ENCODE data around the gene TCF15.

The TCF15 gene

DNA sequence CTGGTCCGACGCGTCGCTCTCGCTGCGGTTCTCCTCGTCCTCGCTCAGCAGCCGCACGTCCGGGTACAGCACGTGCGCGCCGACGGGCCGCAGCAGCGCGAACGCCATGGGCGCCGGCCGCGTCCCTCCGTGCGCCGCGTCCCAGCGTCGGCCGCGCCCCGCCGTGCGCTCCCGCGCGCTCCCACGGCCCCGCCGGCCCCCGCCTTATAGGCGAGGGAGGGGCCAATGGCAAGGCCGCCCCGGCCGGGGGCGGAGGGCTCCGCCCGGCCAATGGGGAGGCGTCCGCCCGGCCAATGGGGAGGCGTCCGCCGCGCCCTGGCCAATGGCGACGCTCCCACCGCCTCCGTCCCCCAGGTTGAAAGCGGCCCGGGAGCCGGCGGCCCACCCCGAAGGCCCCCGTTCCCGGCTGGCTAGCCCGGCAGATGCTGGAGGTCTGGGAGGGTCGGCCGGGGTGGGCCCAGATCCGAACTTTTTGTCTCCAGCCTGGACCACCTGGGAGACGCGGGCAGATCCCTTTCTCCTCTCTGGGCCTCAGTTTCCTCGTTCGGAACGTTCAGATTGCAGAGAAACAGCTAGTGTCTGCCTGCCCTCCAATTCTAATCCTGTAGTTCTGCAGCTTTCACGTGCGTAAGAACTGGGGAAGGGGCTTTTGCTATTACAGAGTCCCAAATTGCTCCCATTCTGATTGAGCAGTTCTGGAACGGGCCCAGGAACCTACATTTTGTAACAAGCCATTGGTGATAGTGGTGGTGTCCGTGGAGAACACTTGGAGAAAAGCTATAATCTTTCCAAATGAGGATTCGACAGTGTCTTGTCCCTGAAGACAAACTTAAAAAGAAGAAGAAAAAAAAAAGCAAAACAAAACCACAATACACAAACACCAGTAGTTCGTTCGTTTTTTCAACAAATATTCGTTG, at the start of gene TCF15:
Gene TCF15 (minus strand): TSS at position 180 of the 917 bp plus-strand sequence. CDS start 72 bp downstream, at position 108.
- in situ Hi-C loops (cut with MboI; ENCODE audit: low sequenced_read_pairs) = no loop called here

- in situ Hi-C loops (cut with MboI; ENCODE audit: low sequenced_read_pairs) = no loop called here
Measured at GRCh38 chr20:658731-659291, 48.7 kb upstream of the TCF15 start.

DNA sequence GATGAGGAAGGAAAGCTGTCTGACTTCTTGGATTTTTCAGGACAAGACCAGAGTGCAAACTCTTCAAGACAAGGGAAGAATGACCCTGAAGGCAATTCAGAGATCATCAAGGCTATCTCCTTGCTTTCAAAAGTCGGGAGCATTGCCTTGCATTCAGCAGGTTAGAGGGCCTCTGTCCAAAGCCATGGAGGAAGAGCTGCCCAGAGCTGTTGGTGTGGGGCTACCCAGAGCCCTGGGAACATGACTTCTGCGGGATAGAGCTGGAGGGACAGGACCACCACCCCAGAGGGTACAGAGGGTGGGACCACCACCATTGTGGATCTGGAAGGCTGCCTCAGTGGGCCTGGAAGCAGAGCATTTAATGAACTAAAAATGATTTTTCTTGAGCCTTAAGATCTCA, 48.1 kb upstream of the TCF15 start:
- in situ Hi-C loops (cut with MboI; ENCODE audit: low sequenced_read_pairs) = no loop called here

DNA sequence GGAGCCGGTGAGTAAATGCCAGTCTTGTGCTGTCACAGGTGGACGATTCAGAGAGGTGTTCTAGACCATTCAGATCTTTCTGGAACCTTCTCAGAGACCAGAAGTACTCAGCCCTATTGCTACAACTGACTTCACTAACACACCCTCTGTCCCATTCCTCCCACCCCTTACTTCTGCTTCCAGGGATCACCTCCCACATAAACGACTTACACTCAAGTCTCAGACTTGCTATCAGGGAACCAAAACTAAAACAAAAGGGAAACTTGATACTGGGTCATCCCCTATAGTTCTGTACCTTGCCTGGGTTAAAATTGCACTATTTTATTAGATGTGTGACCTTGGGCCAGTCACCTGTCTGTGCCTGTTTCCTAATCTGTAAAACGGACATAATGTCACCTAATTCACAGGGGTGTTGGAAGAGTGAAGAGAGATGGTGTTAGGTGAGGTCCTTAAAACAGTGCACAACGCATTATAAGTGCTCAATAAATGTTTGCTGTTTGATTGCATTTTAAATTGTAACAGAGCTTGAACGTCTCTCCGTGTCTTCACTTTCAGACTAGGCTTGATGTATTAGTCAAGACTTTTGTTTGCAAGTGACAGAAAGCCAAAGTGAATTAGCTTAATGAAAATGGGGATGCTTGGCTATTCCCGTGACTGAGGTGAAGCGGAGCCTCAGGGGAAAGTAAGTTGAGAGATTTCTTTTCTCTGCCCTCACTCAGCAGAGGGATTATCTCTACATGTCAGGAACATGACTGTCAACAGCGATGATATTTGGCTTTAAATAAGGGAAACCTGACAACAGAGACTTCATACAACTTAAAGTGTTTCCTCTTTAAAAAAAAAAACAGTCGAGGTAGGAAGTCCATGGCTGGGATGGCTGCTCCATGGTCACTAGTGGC, 45.9 kb upstream of the TCF15 start:
- in situ Hi-C loops (cut with MboI; ENCODE audit: low sequenced_read_pairs) = no loop called here

- in situ Hi-C loops (cut with MboI; ENCODE audit: low sequenced_read_pairs) = no loop called here
Measured at GRCh38 chr20:654417-654750, 44.3 kb upstream of the TCF15 start.

- in situ Hi-C loops (cut with MboI; ENCODE audit: low sequenced_read_pairs) = no loop called here
Measured at GRCh38 chr20:653590-654416, 43.7 kb upstream of the TCF15 start.

DNA sequence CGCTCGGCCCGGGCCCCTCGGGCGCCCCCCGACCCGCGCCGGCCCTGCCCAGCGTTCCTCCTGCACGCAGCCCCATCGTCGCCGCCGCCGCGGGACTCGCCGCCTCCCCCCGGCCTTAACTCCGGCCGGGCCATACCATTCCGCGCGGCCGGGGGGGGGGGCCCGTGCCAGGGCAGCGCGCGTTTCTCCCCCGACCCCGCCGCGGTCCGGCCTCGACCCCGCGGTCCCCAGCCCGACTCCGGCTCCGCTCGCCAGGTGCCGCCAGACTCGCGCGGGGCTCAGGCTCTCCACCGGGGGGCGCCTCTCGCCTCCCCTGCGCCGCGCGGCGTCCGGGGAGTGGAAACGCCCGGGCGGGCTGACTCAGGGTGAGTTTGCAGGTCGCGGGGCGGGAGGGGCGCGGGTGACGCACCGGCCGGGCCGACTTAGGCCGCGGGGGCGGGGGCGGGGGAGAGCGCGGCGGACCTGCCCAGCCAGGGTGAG, 43.0 kb upstream of the TCF15 start, which contains the start of gene SRXN1:
Gene SRXN1 (minus strand): TSS at position 91 of the 480 bp plus-strand sequence. CDS start 15 bp downstream, at position 76.
- in situ Hi-C loops (cut with MboI; ENCODE audit: low sequenced_read_pairs) = no loop called here

DNA sequence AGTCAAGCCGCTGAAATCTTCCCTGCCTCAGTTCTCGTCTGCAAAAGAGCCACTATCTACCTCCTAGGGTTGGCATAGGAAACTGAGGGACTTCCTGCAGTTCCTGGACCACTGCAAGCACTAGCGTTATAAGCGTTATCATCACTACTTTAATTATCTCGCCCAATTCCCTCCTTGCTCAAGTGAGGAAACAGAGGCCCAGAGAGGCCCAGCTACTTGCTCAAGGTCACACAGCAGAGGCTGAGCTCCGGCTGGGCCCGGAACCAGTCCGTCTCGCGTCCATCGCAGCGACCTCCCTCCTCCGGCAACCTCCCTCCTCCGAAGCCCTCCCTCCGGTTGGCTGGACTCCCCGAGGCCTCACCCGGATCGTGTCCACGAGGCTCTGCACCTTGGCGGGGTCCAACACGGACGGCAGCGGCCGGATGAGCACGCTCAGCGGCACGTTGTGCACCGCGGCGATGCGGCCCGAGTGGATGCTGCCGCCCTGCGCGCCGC, 42.6 kb upstream of the TCF15 start:
- in situ Hi-C loops (cut with MboI; ENCODE audit: low sequenced_read_pairs) = no loop called here

DNA sequence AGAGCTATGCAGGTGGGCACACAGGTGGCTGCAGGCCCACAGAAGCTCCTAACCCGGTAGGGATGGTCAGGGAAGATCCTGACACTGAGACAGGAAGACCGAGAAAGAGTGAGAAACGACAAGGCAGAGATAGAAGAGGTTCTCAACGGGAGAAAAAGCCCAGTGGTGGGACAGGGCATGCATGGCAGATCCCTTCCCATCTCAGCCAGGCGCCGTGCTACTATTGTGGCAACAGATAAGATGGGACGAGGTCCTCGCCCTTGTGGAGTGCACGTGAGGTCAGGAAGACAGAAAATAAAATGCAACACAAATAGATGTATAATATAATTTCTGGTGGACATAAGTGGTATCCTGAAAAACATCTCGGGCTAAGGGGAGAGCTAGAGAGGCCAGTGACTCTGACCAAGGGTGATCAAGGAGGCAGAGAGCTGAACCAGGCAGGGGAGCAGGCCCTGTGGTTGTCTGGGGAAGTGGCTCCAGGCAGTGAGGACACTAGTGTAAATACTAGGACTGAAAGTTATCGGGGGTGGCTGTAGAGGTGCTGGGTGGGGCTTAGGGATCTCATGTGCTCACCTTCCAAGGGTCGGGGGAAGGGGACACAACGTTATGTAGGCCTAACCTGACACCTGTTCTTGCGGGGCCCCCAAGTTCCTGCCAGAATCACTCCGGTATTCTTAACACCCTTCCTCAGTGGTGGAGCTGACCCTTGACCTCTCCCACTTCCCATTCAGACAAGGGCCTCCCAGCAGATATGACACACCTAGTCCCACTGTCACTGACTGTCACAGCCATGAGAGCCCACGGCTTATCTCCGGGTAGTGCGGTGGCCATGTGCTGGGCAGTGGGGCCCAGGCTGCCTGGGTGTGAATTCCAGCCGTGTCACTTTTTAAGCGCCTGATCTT, 41.9 kb upstream of the TCF15 start:
- in situ Hi-C loops (cut with MboI; ENCODE audit: low sequenced_read_pairs) = no loop called here

DNA sequence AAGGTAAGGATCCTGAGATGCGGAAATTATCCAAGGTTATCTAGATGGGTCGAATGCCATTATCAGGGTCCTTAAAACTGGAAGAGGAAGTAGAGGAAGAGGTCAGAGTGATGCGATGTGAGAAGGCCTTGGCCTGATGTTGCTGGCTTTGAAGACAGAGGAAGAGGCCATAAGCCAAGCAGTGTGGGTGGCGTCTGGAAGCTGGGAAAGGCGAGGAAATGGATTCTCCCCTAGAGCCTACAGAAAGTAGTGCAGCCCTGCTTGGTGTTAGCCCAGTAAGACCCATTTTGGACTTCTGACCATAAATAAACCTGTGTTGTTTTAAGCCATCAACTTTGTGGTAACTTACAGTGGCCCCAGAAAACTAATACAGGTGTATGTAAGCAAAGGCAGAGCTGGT, 40.8 kb upstream of the TCF15 start:
- in situ Hi-C loops (cut with MboI; ENCODE audit: low sequenced_read_pairs) = no loop called here

DNA sequence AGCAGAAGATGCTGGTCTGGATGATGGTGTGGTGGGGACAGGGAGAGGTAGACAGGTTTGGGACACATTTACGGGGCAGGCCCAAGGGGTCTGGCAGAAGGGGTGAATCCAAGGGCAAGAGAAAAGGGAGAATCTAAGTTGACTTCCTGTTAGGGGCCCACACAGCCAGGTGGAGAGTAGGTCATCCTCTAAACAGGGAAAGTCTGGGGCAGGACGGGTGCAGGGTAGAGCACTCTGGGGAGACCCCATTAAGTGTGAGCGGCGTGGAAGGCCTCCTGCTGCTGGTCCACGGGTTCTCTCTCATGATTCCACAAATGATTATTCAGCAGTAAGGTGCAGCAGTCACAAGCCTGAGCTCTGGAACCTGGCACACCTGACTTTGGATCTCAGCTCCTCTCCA, 40.2 kb upstream of the TCF15 start:
- in situ Hi-C loops (cut with MboI; ENCODE audit: low sequenced_read_pairs) = no loop called here

DNA sequence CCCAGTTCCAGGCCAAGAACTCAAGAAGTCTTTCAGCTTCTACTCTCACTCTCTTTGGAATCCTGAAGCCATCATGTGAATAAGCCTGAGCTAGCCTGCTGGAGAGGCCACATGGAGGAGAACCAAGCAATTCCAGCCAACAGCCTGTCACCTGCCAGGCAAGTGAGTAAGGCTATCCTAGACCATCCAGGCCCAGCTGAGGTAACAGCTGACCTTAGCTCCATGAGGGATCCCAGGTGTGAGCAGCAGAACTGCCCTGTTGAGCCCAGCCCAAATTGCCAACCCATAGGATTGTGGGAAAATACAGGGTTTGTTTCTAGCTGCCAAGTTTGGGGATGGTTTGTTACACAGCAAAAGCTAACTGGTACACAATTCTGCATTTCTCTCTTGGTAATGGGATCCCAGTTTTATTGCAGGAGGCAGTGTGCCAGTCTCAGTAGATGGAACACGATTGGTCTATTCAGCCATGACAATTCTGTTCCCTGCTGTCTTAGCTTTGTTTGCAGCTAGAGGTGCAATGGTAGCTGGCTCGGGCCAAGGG, 37.4 kb upstream of the TCF15 start:
- in situ Hi-C loops (cut with MboI; ENCODE audit: low sequenced_read_pairs) = no loop called here

DNA sequence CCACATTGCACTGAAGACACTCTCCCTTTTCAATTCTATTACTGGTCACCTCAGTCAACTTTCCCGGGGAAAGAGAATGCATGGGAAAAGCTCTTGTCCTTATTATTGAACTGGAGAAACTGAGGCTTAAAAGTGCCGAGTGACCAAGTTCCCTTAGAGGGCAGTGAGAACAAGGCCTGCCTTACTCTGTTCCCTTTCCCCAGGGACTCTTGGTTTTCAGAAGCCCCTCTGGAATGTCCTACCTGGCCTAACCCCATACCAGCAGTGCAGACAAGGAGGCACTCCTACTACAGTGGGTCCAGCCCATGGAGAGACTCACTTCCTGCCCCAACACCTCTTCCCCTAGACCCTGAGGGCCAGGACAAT, 36.7 kb upstream of the TCF15 start:
- in situ Hi-C loops (cut with MboI; ENCODE audit: low sequenced_read_pairs) = no loop called here

DNA sequence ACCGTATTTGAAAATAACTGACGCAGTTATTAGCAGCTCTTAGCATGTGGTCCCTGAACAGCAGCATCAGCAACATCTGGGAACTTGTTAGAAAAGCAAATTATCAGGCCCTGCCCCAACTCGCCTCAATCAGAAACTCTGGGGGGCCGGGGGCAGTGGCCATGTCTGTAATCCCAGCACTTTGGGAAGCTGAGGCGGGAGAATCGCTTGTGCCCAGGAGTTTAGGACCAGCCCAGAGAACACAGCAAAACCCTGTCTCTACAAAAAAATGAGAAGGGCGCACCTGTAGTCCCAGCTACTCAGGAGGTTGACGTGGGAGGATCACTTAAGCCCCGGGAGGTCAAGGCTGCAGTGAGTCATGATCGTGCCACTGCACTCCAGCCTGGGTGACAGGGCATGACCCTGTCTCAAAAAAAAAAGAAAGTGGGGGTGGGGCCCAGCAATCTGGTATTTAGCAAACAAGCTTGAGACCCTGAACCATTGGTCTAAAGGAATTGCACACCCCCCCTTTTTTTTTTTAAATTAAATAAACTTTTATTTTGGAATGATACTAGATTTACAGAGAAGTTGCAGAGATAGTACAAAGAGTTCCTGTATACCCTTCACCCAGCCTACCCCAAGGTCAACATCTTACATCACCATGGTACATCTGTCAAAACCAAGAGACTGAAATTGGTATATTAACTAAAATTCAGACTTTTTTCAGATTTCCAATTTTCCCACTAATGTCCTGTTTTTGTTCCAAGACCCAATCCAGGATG, 36.2 kb upstream of the TCF15 start:
- in situ Hi-C loops (cut with MboI; ENCODE audit: low sequenced_read_pairs) = no loop called here

- in situ Hi-C loops (cut with MboI; ENCODE audit: low sequenced_read_pairs) = no loop called here
Measured at GRCh38 chr20:645318-646106, 35.4 kb upstream of the TCF15 start.

DNA sequence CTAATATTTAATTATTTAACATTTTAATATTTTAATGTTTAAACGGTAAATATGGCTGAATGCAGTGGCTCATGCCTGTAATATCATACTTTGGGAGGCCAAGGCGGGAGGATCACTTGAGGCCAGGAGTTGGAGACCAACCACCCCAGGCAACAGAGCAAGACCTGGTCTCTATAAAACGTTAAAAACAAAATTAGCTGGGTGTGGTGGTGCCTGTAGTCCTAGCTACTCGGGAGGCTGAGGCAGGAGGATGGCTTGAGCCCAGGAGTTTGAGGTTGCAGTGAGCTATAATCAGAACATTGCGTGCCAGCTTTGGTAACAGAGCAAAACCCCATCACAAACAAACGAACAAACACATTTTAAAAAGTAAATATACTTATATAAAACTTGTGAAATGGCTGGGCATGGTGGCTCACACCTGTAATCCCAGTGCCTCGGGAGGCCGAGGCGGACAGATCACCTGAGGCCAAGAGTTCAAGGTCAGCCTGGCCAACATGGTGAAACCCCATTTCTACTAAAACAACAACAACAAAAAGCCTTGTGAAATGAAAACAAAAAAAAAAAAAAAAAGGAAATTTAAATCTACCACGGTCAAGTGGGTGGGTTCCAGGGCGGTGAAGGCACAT, 34.7 kb upstream of the TCF15 start:
- in situ Hi-C loops (cut with MboI; ENCODE audit: low sequenced_read_pairs) = no loop called here

All from hTERT RPE-1 (cell line).